Measurements from ENCODE around the gene MAP3K9.
A peak's percentile ranks its signal among the peaks of the same experiment; 100 is the strongest.

MAP3K9 gene

GRCh38 chr14:70780396-70781075 lies 28.8 kb downstream of the MAP3K9 start:
- peak in 1 of 6 experiments; percentile 4 for DNase-seq

DNA sequence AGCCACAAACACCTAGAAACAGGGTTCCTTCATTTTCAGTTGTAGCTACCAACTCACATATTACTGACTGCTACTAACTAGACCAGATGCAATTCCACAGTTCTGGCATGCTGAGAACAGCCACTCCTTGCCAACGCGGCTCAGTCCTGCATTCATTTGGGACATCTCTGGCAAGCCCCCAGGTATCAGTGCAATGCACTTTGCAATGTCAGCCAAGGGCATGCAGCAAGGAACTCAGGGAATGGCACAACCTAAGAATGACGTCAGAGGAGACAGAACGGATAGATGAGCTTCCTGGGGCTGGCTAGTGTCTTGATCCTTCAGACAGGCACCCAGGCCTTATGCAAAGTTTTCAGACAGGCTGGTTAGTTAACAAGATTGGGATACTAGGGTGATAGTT lies 29.6 kb downstream of the MAP3K9 start:
- DNase-seq = no peak

GRCh38 chr14:70776197-70776596 lies 33.1 kb downstream of the MAP3K9 start:
- DNase-seq = no peak

DNA sequence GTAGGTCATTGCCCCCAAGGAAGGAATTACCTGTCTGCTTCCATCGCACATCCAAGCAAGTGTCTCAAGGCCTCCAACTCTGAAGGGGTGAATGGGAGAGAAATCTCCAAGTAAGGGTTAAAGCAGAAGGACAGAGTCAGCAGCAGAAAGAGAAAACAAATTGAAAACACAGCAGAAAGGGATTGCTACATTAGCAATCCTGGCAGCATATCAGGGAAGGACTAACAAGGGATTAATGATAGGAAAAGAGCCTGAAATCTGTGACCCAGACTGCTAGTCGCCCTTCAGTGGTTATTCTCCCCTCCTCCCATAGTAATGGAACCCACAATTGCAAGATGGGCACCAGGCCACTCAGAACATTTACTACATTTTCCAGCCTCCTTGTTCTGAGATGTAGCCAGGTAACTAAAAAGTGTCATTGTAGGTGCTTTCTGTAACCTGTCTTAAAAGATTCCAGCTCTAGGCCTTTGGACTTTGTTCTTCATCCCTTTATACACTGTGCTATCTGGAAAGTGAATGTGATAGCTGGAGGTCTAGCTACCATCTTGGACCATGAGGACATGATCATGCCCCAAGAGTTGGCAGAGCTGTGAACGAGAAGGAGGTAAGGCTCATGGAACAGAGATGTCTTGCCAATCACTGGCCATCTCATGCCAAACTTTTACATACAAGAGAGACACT lies 36.0 kb downstream of the MAP3K9 start:
- DNase-seq = no peak

DNA sequence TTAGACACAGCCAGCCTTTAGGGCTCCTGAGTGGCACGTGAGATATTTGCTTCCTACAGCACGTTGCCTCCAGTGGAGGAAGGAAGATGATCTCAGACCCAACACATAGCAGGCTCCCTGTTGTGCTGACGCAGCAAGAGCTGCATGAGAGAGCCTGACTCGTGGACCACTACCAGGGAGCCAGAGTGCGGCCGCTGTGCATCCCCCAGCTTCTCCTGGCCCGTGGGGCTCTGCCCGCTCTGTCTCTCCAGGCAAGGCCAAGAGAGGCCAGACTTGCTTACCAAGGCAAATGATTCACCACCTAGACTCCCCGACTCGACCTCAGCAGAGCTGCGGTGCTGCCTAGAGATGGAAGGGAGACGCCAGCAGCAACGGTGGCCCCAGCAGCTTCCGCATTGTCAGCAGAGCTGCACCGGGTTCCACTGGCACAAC lies 37.5 kb downstream of the MAP3K9 start:
- no peak for DNase-seq

- no peak for DNase-seq
Observed at GRCh38 chr14:70770490-70770889, 38.8 kb downstream of the MAP3K9 start.

GRCh38 chr14:70759398-70759797 lies 49.9 kb downstream of the MAP3K9 start:
- DNase-seq = no peak

DNA sequence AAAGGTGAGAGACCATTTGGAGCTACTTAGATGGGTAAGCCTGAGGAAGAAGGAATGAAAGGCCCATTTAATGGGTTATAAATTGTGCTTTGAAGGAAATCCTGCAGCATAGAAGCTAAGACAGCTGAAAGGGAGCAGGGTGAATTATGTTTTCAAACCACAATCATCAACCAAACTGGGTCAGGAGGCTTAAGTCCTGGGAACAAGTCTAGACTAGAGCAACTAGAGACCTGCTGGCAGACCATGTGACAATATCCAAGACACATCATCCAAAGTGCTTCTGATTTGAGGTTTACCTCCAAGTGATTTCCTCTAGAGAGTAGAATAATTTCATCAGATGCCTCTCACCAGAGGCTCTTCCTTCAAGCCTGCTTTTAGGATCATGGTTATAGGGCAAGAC lies 53.7 kb downstream of the MAP3K9 start:
- DNase-seq = no peak

GRCh38 chr14:70754991-70755390 lies 54.3 kb downstream of the MAP3K9 start:
- DNase-seq = no peak

DNA sequence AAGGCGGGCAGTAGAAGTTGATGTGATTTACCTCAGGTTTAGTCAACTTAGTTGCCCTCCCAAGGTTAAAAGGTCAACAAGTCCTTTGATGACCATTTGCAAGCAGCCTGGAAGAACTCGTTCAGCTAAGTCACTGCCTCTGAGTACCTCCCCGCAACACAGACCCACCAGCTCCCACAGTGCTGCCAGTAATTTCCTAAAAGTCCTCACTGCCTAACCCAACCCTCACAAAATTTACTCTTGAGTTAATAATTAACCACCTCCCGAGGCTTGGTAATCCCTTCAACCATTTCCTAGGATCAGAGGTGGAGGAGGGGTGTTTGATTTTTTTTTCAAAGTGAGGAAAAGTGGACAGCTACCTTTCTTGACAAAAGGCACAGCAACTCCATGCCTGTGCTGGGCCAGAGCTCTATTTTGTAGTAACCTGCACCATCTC lies 55.8 kb downstream of the MAP3K9 start:
- no peak for DNase-seq

DNA sequence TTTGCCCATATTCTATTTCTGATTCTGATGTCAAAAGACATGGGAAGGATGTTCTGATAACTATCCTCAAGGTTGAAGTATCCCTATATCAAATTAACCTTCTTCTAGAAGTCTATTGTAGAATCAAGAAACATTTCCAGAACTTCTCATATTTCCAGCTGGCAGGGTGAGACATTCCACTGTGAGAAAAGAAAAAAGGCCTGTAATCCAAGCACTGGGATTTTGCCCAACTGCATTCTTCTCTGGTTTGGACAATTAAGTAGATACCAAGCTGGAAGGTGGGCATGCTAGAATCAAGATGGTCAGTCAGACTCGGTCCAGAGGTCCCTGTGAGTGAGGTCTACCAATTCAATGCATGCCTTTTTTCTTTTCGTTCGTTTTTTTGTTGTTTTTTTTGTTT lies 60.9 kb downstream of the MAP3K9 start:
- DNase-seq = no peak

- DNase-seq = no peak
Observed at GRCh38 chr14:70744641-70745040, 64.7 kb downstream of the MAP3K9 start.

GRCh38 chr14:70742316-70742715 lies 67.0 kb downstream of the MAP3K9 start:
- DNase-seq = no peak

GRCh38 chr14:70741482-70741881 lies 67.8 kb downstream of the MAP3K9 start:
- no peak for DNase-seq

GRCh38 chr14:70735043-70735442 lies 74.3 kb downstream of the MAP3K9 start:
- DNase-seq = no peak

GRCh38 chr14:70731447-70732239 lies 77.7 kb downstream of the MAP3K9 start:
- no peak for DNase-seq

- no peak for DNase-seq
Observed at GRCh38 chr14:70730393-70730792, 78.9 kb downstream of the MAP3K9 start.

DNA sequence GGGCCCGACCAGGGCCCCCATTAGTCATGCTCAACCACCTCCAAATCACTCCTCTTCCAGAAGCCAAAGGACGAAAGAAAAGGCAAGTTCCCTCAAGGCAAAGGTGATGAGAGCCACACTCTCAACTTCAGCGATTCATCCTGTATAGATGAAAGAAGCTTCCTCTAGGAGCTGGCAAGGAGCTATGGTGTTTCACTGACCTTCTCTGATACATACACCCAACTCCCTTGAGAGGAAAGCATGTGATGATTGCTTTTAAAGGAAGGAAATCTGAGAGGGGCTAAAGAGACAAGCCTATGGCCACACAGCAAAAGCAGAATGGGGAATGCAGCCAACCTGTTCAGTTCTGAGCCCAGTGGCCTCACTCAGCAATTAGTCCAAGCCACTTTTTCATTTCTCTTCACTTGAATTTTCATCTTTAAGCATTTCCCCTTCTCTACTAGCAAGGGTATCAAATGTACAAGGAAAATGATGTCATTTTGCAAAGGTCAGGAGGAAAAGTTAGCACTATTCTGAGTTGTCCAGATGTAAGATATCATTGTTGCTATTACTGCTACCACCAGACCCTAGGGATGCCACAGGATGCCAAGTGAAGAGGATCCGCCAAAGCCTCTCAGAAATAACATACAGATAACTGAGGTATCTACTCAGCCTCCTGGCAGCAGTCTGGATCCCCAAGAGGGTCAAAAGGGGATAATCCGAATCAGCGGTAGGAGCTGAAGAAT lies 82.5 kb downstream of the MAP3K9 start:
- no peak for DNase-seq

- DNase-seq = no peak
Observed at GRCh38 chr14:70724944-70725343, 84.4 kb downstream of the MAP3K9 start.

DNA sequence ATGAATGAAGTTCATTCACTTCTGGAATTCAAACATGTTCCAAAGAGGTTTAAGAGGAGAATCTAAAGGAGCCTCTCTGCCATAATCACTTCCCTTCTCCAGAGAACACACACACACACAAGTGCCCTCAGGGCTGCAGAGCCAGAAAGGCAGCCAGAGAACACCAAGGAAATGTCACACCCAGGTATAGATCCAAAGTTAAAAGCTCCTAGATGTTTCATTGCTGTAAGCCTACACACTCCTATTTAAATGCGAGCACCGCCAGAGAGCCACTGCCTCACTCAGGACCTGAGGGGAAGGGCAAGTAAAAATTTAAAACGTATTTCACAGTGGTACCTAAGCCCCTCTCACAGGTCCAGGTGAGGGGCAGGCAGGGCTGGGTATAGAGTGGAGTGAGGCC lies 85.2 kb downstream of the MAP3K9 start:
- DNase-seq = no peak

DNA sequence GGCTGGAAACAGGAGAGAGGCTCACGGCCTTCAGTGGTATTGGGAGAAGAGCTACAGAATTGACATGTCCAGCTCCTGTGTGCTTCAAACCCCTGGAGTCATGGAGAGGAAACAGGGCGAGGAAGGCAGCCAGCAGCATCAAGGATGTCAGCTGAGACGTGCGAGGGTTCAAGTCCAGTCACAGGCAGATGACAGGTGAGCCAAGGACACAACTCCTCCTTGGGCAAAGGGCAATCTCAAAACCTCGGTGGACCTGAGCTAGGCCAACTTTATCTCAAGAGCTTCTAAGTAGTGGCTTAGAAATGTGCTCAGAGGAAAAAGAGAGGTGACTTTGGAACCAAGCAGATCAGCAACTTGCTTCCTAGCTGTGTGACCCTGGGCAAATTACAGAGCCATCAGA lies 86.0 kb downstream of the MAP3K9 start:
- no peak for DNase-seq

DNA sequence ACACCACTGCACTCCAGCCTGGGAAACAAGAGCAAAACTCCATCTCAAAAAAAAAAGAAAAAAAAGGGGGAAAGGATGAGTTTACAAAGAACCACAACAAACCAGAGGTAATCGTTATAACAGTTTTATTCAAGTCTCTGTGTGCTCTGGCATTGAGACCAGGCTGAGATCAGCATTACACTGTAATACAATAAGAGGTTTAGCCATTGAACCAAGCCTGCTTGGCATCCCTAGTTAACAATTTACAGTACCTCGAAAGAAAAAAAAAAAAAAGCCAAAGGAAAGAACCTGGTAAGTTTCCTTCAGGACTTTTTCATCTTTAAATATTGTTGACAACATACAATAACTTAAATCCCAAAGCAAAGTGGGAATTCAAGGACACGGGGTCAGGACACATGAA lies 86.9 kb downstream of the MAP3K9 start:
- DNase-seq = no peak

DNA sequence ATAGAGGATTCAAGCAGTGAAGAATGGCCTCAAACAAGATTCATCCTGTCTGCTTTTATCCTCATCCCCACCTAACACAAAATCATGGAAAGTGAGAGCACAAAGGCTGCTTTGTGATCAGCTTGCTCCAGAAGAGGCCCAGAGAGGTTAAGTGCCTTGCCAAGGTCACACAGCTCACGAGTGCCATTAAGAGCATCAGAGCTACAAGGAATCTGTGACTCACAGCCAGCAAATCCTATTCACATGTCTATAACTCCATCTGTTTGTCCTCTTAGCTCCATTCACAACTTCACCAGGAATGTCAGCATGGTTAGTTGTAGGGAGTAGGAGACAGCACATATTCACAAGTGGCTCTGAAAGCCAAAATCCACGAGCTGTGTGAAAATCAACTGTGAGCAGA lies 87.8 kb downstream of the MAP3K9 start:
- no peak for DNase-seq
